Measurements from ENCODE around the gene GABPB1.
"Not testable (repeated sequence)": the region's sequence is repeated elsewhere in the genome, so short reads cannot be mapped to it uniquely, and the experiment has no call there.

The GABPB1 gene

GRCh38 chr15:50354838-50355618, at the start of gene GABPB1:
Gene GABPB1 (minus strand): TSS chr15:50355198. CDS start chr15:50309798, 45,400 bp downstream.
- peak; percentile 85 for DNase-seq (ENCODE audit: low read depth)

- DNase-seq (ENCODE audit: low read depth): not testable (repeated sequence)
Observed at GRCh38 chr15:50391561-50391960, 36.6 kb upstream of the GABPB1 start.

DNA sequence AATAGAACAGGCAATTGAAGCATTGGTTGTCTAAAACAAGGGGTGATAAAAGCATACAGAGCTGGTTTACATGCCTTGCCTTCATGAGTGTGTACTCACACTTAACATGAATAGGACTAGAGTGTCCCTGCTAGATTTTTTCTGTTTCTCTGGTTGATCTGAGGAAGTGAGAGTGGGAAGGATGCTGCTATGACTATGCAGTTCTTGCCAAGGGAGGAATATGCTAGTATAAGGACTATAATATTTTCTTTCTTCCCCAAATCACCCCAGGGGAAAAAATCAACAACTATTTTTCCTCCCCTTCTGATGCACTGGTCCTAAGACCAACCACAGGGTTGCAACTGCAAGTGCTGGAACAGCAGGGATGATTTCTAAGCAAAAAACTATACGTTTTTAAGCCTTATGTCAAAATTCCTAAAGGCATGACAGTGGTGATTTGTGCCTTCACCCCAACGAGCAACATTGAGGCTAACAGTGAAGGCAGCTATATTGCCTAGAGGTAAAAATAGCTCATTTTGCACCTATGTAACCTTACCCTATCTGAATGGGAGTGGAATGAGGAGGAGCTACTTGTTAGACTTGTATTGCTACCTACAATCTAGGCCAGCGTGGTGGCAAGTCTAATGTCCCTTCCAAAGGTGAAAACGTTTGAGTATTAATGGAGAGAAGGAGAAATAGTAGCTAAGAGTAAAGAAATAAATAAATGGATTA, 35.7 kb upstream of the GABPB1 start:
- no peak for DNase-seq (ENCODE audit: low read depth)

GRCh38 chr15:50382408-50382807, 27.4 kb upstream of the GABPB1 start:
- DNase-seq (ENCODE audit: low read depth): not testable (repeated sequence)

DNA sequence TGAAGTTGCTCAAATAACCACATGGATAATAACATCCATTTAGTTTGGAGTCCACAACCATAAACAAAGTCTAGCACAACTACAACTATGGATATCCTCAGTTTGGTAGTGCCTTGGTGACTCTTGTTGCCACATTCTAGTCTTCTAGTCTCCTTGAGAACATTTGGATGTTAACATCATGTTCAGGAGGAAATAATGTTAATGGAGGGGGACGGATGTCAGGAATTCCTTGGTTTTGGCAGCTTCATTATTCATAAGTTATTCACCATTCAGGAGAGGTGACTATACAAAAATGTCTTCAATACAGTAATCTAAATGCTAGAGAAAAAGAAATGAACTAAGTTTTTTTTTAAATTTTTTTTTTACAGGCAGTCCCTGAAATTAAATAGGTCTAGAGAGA, 26.4 kb upstream of the GABPB1 start:
- DNase-seq (ENCODE audit: low read depth): no peak

GRCh38 chr15:50380089-50380488, 25.1 kb upstream of the GABPB1 start:
- no peak for DNase-seq (ENCODE audit: low read depth)

GRCh38 chr15:50379413-50379812, 24.4 kb upstream of the GABPB1 start:
- not testable (repeated sequence) for DNase-seq (ENCODE audit: low read depth)

GRCh38 chr15:50378776-50379175, 23.8 kb upstream of the GABPB1 start:
- DNase-seq (ENCODE audit: low read depth): no peak

- DNase-seq (ENCODE audit: low read depth): no peak
Observed at GRCh38 chr15:50377867-50378751, 23.1 kb upstream of the GABPB1 start.

GRCh38 chr15:50369564-50369963, 14.6 kb upstream of the GABPB1 start:
- not testable (repeated sequence) for DNase-seq (ENCODE audit: low read depth)

DNA sequence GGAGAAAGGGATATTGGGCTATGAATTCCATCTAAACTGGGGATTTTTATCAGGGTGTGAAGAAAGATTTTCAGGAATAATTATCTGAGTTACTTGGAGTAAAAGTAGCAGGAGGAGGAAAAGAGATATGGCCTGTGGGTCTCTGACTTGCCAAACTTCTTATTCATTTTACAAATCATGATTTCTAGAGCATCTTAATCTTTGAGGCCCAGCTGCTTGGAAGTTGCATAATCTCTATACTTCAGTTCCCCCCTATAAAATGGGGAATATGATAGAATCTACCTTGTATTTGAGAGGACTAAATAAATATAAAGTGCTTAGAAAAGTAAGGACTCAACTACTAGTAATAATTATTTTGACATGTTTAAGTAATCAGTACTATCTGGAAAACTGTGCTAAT, 11.0 kb upstream of the GABPB1 start:
- DNase-seq (ENCODE audit: low read depth): no peak

- DNase-seq (ENCODE audit: low read depth): no peak
Observed at GRCh38 chr15:50365570-50365969, 10.6 kb upstream of the GABPB1 start.

- no peak for DNase-seq (ENCODE audit: low read depth)
Observed at GRCh38 chr15:50363612-50364011, 8.6 kb upstream of the GABPB1 start.

- no peak for DNase-seq (ENCODE audit: low read depth)
Observed at GRCh38 chr15:50361756-50362155, 6.8 kb upstream of the GABPB1 start.

- no peak for DNase-seq (ENCODE audit: low read depth)
Observed at GRCh38 chr15:50358845-50359244, 3.8 kb upstream of the GABPB1 start.

GRCh38 chr15:50355980-50356379, 982 bp upstream of the GABPB1 start:
- DNase-seq (ENCODE audit: low read depth): no peak

DNA sequence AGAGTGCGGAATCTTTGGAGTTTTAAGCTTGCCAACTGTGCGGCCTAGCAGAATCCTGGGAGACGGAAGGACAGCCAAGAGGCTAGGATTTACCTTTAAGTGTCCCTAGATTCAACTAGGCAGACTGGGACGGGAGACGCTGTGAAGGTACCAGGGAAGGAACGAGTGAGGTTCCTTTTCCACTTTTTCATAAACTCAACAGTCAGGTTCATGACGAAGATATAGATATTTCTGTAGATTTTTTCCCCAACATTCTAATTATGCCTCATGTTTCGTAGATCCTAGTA, 564 bp upstream of the GABPB1 start:
- DNase-seq (ENCODE audit: low read depth): no peak

- DNase-seq (ENCODE audit: low read depth): peak; percentile 57
Observed at GRCh38 chr15:50353975-50354837, 792 bp downstream of the GABPB1 start.

GRCh38 chr15:50353251-50353974, 1.6 kb downstream of the GABPB1 start:
- DNase-seq (ENCODE audit: low read depth): no peak

DNA sequence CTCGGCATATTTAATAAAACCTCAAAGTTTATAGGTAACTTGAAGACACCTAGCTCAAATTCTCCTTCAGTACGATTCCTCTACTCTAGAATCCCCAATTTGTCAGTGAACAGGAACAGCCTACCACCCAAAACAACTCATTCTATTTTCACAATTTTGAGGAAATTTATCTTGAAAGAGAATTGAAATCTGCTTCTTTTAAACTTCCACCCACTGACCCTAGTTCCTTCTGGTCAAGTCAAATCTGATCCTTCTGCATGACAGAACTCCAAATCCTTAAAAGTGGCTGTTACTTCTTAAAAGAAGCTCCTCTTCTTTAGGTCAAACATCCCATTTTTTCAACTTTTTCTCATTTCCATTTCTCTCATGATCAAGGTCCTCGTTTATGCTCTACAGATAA, 4.4 kb downstream of the GABPB1 start:
- no peak for DNase-seq (ENCODE audit: low read depth)

DNA sequence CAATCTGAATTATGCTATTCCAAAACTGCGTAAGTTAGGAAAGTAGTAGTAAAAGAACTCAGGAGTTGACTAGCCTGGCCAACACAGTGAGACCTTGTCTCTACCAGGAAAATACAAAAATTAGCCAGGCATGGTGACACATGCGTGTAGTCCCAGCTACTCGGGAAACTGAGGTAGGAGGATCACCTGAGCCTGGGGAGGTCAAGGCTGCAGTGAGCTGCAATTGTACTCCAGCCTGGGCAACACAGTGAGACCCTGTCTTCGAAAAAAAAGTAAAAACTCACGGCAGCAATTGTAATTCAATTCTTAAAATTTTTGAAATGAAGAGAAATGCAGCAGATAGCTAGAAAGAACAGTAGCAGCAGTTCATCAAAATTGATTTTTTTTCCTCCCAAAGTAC, 9.7 kb downstream of the GABPB1 start:
- DNase-seq (ENCODE audit: low read depth): no peak

All from activated T-cell treated with anti-CD3 and anti-CD28 coated beads for 24 hours (primary cell).